ENCODE results near the gene CEP72. TPM values are rescaled to one million over a fixed set of nuclear protein-coding genes. Genes with fewer than 3 reads are reported as not detected.

Gene CEP72
- total RNA-seq, 1 experiment from 2014 or later: 24.8 TPM

DNA sequence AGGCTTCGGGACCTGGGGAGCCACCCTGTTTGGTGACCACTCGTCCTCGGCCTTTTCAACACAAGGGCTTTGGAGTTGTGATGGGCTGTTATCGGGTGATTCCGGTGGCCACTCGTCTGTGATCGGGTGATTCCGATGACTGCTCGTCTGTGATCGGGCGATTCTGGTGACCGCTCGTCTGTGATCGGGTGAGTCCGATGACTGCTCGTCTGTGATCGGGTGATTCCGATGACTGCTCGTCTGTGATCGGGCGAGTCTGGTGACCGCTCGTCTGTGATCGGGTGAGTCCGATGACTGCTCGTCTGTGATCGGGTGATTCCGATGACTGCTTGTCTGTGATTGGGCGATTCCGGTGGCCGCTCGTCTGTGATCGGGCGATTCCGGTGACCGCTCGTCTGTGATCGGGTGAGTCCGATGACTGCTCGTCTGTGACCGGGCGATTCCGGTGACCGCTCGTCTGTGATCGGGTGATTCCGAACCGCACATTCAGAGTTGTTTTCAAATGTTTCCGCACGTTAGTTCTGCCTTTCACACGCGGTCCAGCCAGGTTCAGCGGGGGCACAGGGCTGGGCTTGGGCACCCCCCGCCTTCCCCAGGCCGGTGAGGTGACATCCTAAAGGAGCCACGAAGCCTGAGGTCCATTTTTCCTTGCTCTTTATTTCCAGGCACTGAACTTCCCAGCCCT is 50.8 kb downstream of the CEP72 start:
- Histone ChIP-seq H4K5ac (ENCODE audit: insufficient read length, low read depth, low read length) (no peak overlapping the region), H3K56ac (ENCODE audit: insufficient read length, low read depth, low read length) (no peak overlapping the region), H3K9ac (ENCODE audit: extremely low read depth, insufficient read length, low read length) (no peak overlapping the region), H3K9me3 (ENCODE audit: control insufficient read depth, low read depth, low read length) (no peaks in the 10 kb centered on the region), H4K20me1 (ENCODE audit: control insufficient read depth, insufficient read depth, insufficient read length) (no peaks in the 10 kb centered on the region), H3K14ac (ENCODE audit: insufficient read depth, low read length) (no peak overlapping the region), H2AFZ (ENCODE audit: low read length) (no peak overlapping the region), H3K27me3 (ENCODE audit: insufficient read depth, low read length) (no peaks in the 10 kb centered on the region), H3K23ac (ENCODE audit: insufficient read length, low read depth, low read length) (no peak overlapping the region), H3K4ac (ENCODE audit: low read depth, low read length) (no peak overlapping the region), H2BK12ac (ENCODE audit: insufficient read length, low read depth, low read length) (no peak overlapping the region), H2BK5ac (ENCODE audit: insufficient read length, low read length) (no peak overlapping the region), H4K8ac (replicated peaks; ENCODE audit: insufficient read length, low read depth, low read length) (no peak overlapping the region), H3K27ac (ENCODE audit: insufficient read length, low read depth, low read length) (no peak overlapping the region), H3K79me1 (ENCODE audit: insufficient read depth, low read depth, low read length, poor library complexity, severe bottlenecking) (no peaks in the 10 kb centered on the region), H3K18ac (ENCODE audit: insufficient read length, low read depth, low read length) (no peak overlapping the region), H2BK20ac (ENCODE audit: low read depth, low read length, poor library complexity, severe bottlenecking) (no peak overlapping the region), H2BK15ac (ENCODE audit: low read depth, low read length) (no peak overlapping the region), H4K91ac (ENCODE audit: insufficient read length, low read depth, low read length) (no peak overlapping the region), H3K79me2 (ENCODE audit: insufficient read depth, low read length) (no peaks in the 10 kb centered on the region), H3K23me2 (ENCODE audit: insufficient read length, low read depth, low read length, poor library complexity, severe bottlenecking) (no peaks in the 10 kb centered on the region), H2AK5ac (ENCODE audit: insufficient read length, low read length) (no peak overlapping the region), H3K4me2 (ENCODE audit: insufficient read depth, insufficient read length, low read length) (no peak overlapping the region), H3K4me1 (ENCODE audit: insufficient read depth, low read length) (no peaks in the 10 kb centered on the region), H3T11ph (ENCODE audit: low read length) (no peak overlapping the region), H2BK120ac (ENCODE audit: low read depth, low read length, poor library complexity, severe bottlenecking) (no peak overlapping the region)
- no peaks in the 10 kb centered on the region for H3K9me3 Mint-ChIP-seq
- no peak for DNase-seq
- no peaks in the 10 kb centered on the region for H3K27me3 Mint-ChIP-seq (ENCODE audit: low read depth)
- H3K27ac Mint-ChIP-seq: no peak overlapping the region
- WGBS (ENCODE audit: extremely low coverage, insufficient read length, low lambda C conversion rate): no CpG with 5 or more reads among the region's 56 CpGs
- TF ChIP-seq, protein P1, sequence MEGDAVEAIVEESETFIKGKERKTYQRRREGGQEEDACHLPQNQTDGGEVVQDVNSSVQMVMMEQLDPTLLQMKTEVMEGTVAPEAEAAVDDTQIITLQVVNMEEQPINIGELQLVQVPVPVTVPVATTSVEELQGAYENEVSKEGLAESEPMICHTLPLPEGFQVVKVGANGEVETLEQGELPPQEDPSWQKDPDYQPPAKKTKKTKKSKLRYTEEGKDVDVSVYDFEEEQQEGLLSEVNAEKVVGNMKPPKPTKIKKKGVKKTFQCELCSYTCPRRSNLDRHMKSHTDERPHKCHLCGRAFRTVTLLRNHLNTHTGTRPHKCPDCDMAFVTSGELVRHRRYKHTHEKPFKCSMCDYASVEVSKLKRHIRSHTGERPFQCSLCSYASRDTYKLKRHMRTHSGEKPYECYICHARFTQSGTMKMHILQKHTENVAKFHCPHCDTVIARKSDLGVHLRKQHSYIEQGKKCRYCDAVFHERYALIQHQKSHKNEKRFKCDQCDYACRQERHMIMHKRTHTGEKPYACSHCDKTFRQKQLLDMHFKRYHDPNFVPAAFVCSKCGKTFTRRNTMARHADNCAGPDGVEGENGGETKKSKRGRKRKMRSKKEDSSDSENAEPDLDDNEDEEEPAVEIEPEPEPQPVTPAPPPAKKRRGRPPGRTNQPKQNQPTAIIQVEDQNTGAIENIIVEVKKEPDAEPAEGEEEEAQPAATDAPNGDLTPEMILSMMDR (conservative IDR thresholded peaks at IDR 0.05): no peak
- peaks cover 30 to 62% (median 61%) of the 10 kb centered on the region in 3 experiments for H3K36me3 Mint-ChIP-seq (ENCODE audit: insufficient read depth in 1 of 3, low read depth in 3 of 3)
- H3K4me1 Mint-ChIP-seq: no peaks in the 10 kb centered on the region
- H3K4me3 Mint-ChIP-seq: no peak overlapping the region

Data from H9 (cell line).